ENCODE data around the gene DLG2.

- TF ChIP-seq POLR2AphosphoS5 (IDR thresholded peaks at IDR 0.05; ENCODE audit: low read depth, low read length) (no peak), POLR2A (IDR thresholded peaks at IDR 0.05; ENCODE audit: low read depth, low read length) (no peak), SPI1 (IDR thresholded peaks at IDR 0.05; ENCODE audit: low read depth, low read length) (no peak), TAF1 (IDR thresholded peaks at IDR 0.05; ENCODE audit: low read depth, low read length) (no peak), PAX5 (IDR thresholded peaks at IDR 0.05; ENCODE audit: insufficient read depth, low read length, severe bottlenecking) (no peak)
Observed at GRCh38 chr11:85391141-85391540, 236.0 kb downstream of the DLG2 start.

All from GM12891 (cell line).